ENCODE measurements around the gene MVB12B.

The MVB12B gene

DNA sequence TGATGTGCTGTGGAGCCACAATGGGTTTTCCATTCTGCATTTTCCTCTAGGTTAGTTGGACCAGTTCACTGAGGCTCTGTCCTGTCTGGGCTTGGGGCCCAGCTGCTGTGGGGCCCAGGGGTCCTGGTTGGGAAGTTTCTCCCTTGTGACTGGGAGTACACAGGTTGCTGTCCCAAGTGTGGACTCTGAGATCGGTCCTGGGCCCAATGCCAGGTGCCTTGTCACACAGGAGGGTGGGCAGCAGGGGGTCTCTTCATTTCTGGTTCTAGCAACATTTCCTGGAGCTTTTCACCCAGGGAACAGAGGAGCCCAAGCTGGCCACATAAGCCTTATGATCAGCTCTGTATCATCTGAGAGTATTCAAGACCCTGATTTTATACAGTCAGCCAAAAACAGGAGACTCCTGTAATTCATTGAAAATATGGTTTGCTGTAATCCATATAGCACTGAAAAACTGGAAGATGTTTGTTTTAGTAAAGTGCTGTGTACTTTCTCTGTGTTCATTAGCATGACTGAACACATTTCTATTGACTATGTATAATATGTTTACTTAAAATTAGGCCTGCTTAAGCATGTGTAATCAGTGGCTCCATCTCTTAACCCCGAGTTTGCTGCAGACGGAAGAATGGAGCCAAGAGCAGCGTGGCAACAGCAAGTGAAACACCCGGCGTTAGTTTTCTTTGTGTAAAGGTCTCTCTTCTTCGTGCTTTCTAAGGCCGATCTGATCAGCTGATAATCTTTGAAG lies 62.5 kb downstream of the MVB12B start:
- DNase-seq, result no peak

DNA sequence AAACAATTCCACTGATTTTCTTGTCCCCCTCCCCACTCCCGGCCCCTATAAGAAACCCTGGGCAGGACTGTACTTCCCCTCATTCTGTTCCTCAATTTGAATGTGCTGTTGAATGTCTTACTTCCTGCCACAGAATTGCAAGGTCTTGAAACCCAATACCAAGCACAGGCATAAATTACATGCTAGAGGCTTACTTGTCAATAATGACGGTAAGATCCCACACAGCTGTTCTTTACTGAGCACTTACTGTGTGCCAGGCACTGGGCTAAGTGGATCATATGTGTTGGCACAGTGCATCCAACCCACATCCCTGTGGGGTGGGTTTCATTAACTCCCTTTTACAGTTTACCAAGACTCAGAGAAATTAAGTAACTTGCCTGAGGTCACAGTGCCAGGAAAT lies 63.4 kb downstream of the MVB12B start:
- DNase-seq, result no peak

GRCh38 chr9:126390923-126391322 lies 64.3 kb downstream of the MVB12B start:
- DNase-seq, result no peak

GRCh38 chr9:126391713-126392661 lies 65.4 kb downstream of the MVB12B start:
- DNase-seq, result no peak

- no peak for DNase-seq
These were observed 66.2 kb downstream of the MVB12B start for GRCh38 chr9:126392662-126393371.

DNA sequence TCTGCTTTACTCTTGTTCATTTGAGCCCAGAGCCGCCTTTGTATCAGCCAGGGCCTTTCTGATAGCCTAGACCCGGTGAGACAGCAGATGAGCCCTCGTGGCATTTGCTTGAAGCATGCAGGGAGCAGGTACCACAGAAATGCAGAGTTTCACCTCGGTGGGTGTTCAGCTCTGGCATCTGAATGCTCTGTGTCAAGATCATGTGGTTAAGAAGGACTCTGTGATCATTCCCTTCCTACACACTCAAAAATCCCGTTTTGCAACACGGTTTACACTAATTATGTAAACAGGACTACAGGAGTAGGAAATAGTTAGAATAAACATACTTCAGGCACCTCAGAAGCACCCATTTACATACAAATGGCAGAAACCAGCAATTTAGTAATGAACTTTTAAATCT lies 67.2 kb downstream of the MVB12B start:
- no peak for DNase-seq

DNA sequence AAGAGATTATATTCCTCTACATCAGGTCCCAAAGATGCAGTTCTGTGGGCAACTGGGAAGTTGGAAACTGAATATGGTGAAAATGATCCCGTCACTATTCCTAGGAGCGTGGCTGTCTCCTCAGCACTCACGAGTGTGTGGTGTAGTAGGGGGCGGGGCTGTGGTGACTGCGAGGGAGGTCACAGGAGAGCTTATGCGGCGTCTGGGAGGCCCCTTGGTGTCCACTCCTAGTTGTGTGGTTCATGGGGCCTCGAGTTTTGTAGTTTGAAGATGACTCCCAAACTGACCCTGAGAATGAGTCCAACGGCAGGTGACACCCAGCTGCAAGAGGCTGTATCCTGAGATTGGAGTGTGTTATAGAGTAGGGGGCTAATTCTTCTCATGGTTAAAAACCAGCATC lies 68.2 kb downstream of the MVB12B start:
- no peak for DNase-seq

DNA sequence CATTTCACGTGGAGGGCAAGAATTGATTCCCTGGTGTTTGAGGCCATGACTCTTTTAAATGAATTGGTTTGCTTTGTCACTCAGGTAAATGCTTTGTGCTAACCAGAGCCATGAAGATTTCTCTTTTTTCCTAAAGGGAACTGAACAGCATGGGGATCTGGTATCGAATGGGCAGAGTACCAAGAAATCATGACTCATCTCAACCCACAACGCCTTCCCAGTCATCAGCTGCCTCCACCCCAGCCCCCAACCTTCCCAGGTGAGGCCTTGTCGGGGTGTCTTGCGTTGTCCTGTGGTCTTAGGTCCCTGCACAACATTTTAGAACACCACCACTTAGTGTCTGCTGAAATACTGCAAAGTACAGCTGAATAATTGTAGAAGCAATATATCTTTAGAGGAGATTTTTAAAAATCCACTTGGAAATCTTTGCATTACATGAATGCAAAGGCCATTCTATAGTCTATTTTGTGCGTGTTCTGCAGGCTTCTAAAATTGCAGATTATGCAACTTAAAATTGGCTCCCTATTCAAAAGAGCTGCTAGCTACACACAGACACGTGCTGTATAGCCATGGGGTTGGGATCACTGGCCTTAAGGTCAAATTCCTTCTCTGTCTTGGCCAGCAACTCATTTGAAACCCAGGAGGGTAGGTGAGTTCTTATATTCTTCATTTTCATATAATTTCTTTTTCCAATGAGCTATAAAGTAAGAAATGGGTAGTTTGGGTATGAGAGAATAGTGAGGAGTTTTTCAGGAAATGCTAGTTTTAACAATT lies 69.0 kb downstream of the MVB12B start:
- DNase-seq, result no peak

DNA sequence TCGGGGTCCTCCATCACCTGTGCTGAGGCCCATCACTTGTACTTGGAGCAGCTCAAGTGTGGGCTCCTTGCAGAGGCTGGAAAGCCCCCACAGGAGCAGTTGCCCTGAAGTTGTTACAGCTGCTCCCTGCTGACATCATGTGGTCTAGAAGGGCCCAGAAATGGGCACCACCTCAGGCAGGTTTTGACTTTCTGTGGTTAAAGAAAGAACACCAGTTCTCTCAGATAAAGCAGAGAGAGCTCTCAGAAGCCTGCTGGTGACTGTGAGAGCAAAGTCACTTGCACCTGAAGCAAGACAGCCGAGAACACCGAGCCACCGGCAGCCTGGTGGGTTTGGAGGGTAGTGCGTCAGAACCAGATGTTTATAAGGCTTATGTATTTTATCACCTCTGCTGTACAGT lies 70.4 kb downstream of the MVB12B start:
- DNase-seq, result peak; percentile 80

GRCh38 chr9:126398403-126399058 lies 71.9 kb downstream of the MVB12B start:
- DNase-seq, result peak; percentile 78

DNA sequence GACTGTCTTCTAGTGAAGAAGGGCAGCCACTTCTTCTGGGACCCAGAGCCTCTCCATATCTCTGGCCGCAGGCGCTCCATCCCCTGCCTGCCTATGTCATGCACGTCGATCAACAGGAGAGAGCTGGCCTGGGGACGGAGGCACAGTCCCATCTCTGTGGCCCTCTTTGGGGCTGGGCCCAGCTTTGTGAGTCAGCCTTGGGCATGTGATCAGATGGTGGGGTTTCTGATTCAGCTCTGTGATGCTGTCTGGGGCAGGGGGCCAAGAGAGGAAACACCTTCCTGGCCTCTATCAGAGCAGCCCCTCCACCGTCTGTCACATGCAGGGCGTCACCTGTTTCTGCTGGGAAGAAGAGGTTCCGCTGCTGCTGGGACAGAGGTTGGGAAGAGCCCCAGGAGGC lies 72.6 kb downstream of the MVB12B start:
- DNase-seq, result no peak

DNA sequence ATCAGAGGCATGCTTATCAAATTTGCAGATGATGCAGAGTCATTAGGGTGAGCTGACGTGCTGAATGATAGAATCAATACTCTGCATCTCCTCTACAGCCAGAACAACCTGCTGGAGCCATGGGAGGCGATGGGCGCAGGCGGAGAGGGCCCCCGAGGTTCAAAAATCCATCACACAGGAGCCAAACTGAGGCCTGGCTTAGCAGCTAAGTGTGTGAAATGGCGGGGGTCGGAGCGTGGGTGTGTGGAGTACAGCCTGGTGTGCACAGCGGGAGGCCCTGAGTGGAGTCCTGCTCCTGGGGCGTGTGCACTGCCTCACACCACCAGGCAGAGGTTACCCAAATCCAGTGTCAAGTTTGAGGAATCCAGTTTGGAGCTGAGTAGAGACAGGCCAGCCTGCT lies 73.2 kb downstream of the MVB12B start:
- DNase-seq, result no peak

DNA sequence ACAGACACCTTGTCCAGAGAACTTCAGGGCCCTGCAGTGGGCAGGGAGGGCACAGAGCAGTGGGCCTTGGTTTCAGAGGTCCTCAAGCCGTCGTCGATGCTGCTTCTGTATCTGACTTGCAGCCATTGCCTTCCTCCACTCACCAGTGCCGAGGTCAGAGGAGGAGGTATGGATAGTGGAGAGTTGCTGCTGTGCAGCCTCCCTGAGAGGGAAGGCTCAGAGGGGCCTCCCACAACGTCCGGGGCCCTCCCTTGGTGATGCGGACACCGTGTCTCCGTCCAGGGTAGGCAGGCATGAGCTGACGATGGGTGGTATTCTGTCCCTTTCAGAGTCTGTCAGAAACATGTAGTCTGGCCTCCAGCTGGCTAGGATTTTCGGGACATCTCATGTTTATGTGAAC lies 73.9 kb downstream of the MVB12B start:
- DNase-seq, result no peak

- no peak for DNase-seq
These were observed 74.5 kb downstream of the MVB12B start for GRCh38 chr9:126401107-126401506.

GRCh38 chr9:126401581-126401980 lies 75.0 kb downstream of the MVB12B start:
- DNase-seq, result no peak

- no peak for DNase-seq
These were observed 76.8 kb downstream of the MVB12B start for GRCh38 chr9:126403397-126403796.

GRCh38 chr9:126404459-126404858 lies 77.8 kb downstream of the MVB12B start:
- DNase-seq, result no peak

DNA sequence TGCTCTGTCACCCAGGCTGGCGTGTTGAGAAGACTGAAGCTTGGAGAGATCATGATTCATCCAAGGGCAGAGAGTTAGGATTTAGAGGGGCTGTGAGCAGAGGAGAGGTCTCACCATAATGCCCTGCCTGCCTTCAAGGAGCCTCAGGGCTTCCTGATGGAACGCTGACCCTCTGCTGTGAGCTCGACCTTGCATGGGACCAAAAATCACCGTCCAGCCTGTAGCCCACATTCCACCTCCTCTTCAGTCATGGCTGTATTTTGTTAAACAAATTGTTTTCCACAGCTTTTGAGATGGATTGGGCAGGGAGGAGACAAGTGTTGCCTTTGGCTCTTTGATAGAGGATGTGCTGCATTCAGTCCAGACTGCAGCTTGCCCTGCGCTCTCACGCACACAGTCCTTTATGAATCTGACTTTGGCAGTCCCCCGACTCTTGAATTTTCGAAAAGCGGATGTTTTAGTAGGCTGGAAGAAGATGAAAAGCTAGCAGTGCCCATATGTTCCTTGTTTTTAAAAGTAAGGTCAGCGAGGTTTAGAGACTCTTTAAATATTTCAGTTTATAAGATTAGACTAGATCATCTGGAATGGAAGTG lies 79.5 kb downstream of the MVB12B start:
- DNase-seq, result no peak

GRCh38 chr9:126407114-126407870 lies 80.7 kb downstream of the MVB12B start:
- no peak for DNase-seq

GRCh38 chr9:126408004-126408403 lies 81.4 kb downstream of the MVB12B start:
- DNase-seq, result no peak

GRCh38 chr9:126410229-126410628 lies 83.6 kb downstream of the MVB12B start:
- no peak for DNase-seq

Measured in CD4-positive, alpha-beta T cell treated with Interleukin-17A for 1 hour (primary cell).